ENCODE data around the gene USP10.

USP10 gene

GRCh38 chr16:84827897-84828296 lies 128.1 kb downstream of the USP10 start:
- no peak for DNase-seq

- no peak for DNase-seq
Observed at GRCh38 chr16:84828322-84828721, 128.5 kb downstream of the USP10 start.

Measured in inflammatory macrophage treated with lipopolysaccharide for 4 hours (primary cell).